DOHH2 (cell line): ENCODE data around the gene TMEM132E.

ENCODE experiments used
- EZH2phosphoT487 ChIP-seq: fragments of 200-600 bp; sonication (generic); IDR thresholded peaks from 2 replicates; pipeline ENCODE4 v1.6.1; 2017; ENCODE audit warnings: borderline replicate concordance, mild to moderate bottlenecking, antibody characterized with exemption, low read length, moderate library complexity, mixed read lengths
- TF ChIP-seq, protein P1 (sequence below): fragments of 200-600 bp; sonication (generic); IDR thresholded peaks from one replicate; pipeline ENCODE4 v1.5.1; 2014; ENCODE audit warnings: antibody characterized with exemption, mild to moderate bottlenecking, low read depth, low read length; ENCODE audit not compliant: poor library complexity, severe bottlenecking

- TF ChIP-seq, protein P1, sequence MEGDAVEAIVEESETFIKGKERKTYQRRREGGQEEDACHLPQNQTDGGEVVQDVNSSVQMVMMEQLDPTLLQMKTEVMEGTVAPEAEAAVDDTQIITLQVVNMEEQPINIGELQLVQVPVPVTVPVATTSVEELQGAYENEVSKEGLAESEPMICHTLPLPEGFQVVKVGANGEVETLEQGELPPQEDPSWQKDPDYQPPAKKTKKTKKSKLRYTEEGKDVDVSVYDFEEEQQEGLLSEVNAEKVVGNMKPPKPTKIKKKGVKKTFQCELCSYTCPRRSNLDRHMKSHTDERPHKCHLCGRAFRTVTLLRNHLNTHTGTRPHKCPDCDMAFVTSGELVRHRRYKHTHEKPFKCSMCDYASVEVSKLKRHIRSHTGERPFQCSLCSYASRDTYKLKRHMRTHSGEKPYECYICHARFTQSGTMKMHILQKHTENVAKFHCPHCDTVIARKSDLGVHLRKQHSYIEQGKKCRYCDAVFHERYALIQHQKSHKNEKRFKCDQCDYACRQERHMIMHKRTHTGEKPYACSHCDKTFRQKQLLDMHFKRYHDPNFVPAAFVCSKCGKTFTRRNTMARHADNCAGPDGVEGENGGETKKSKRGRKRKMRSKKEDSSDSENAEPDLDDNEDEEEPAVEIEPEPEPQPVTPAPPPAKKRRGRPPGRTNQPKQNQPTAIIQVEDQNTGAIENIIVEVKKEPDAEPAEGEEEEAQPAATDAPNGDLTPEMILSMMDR: no peak
- TF ChIP-seq EZH2phosphoT487: no peak
Observed at GRCh38 chr17:34624767-34625383, 45.5 kb downstream of the TMEM132E start.
